NCI-H2081 treated with DMSO at 0.1 percent for 48 hours (cell line): Measurements from ENCODE around the gene BNIP5.
"Not testable (repeated sequence)": the region's sequence is repeated elsewhere in the genome, so short reads cannot be mapped to it uniquely, and the experiment has no call there.

ENCODE experiments used
- DNase-seq: peaks from one replicate; lab custom pipeline; 2025; lab: John Stamatoyannopoulos, UW

BNIP5 gene

GRCh38 chr6:36367743-36368142, 31.1 kb upstream of the BNIP5 start:
- no peak for DNase-seq

- DNase-seq, result no peak
Observed at GRCh38 chr6:36364669-36365479, 28.2 kb upstream of the BNIP5 start.

DNA sequence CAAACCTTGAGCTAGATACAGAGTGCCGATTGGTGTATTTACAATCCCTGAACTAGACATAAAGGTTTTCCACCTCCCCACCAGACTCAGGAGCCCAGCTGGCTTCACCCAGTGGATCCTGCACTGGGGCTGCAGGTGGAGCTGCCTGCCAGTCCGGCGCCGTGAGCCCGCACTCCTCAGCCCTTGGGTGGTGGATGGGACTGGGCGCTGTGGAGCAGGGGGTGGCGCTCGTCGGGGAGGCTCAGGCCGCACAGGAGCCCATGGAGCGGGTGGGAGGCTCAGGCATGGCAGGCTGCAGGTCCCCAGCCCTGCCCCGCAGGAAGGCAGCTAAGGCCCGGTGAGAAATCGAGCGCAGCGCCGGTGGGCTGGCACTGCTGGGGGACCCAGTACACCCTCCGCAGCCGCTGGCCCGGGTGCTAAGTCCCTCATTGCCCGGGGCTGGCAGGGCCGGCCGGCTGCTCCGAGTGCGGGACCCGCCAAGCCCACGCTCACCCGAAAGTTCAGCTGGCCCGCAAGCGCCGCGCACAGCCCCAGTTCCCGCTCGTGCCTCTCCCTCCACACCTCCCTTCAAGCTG, 27.5 kb upstream of the BNIP5 start:
- not testable (repeated sequence) for DNase-seq

GRCh38 chr6:36363371-36363752, 26.7 kb upstream of the BNIP5 start:
- not testable (repeated sequence) for DNase-seq

GRCh38 chr6:36362551-36363370, 26.1 kb upstream of the BNIP5 start:
- DNase-seq, result no peak

GRCh38 chr6:36361071-36361470, 24.4 kb upstream of the BNIP5 start:
- DNase-seq, result no peak

DNA sequence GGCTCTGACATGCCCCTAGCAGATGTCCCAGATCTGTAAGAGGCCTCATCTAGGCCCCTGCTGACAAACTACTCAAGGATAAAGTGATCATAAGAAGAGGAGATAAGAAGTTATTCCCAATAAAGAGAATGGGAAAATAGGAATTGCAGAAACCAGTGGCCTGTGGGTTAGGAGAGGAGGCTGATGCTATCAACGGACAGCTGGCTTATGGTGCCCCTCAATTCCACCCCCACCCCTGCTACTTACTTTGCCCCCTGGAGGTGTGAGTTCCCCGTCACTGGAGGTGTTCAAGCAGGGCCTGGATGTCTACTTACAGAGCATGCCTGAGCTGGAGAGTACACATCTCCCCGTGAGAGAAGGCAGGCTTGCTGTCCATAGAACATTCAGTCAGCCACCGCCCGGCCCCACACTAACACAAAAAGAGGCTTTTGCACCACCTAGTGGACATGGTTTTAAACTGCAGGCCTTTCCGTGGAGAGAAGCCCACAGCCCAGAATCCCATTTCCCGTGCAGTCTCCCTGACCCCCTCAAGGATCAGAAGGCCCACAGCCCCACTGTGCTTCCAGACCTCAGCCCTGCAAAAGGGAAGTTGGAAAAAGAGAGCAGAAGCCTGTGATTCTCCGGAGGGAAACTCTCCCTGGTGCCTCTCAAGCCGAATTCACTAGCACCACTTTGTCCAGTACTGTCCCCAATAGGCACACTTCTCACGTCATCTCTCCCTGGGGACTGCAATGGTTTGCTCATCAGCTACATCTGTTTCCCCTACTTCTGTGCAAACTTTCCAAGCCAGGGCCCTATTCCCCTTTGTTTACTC, 23.8 kb upstream of the BNIP5 start:
- peak; percentile 32 for DNase-seq

GRCh38 chr6:36358226-36358915, 21.7 kb upstream of the BNIP5 start:
- no peak for DNase-seq

GRCh38 chr6:36357872-36358225, 21.2 kb upstream of the BNIP5 start:
- no peak for DNase-seq

DNA sequence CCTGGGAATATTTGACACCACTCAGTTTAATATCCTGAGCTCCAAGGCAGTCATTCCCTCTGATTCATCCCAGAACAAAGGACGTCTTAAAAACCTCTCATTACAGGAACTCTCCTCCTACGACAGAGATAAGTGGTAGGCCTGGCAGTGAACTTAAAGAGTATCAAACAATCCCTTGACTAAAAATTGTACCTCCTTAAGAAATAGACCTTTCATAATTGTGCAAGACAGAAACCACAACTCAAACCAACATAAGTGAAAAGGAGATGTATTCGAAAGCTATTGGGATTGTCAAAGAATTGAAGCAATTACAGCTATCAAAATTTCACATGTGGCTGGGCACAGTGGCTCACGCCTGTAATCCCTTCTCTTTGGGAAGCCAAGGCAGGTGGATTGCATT, 19.1 kb upstream of the BNIP5 start:
- no peak for DNase-seq

DNA sequence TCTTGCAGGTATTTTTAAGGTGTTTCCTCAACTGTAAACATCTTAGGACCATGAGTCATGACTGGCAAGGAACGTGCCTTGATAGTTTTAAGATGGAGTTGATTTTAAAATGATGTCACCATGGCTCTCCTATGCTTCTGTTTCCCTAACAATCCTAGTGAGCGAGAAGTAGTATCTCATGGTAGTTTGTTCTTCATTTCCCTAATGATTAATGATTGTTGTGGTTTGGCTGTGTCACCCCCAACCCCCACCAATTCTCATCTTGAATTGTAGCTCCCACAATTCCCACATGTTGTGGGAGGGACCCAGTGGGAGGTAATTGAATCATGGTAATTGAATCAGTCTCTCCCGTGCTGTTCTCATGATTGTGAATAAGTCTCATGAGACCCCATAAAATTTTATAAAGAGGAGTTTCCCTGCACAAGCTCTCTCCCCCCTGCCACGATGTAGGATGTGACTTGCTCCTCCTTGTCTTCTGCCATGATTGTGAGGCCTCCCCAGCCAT, 16.8 kb upstream of the BNIP5 start:
- DNase-seq, result no peak

GRCh38 chr6:36352477-36353157, 15.9 kb upstream of the BNIP5 start:
- DNase-seq, result no peak

- DNase-seq, result no peak
Observed at GRCh38 chr6:36350681-36351571, 14.2 kb upstream of the BNIP5 start.

DNA sequence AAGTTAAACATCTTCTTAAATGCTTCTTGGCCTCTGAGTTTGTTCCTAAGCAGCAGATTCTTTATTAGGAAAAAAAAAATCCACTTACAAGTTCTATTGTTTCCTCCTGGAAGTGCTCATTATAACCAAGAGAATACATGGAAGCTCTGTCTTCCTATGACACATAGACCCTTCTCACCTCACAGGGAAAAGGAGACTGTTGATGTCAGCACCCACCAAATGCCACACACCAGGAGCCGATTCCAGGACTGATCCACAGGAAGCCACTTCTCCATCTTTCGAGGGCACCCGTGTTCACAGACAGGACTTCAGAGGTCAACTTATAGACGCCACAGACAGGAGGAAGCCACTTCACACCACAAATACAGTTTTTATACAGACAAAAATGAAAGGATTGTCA, 13.4 kb upstream of the BNIP5 start:
- no peak for DNase-seq

DNA sequence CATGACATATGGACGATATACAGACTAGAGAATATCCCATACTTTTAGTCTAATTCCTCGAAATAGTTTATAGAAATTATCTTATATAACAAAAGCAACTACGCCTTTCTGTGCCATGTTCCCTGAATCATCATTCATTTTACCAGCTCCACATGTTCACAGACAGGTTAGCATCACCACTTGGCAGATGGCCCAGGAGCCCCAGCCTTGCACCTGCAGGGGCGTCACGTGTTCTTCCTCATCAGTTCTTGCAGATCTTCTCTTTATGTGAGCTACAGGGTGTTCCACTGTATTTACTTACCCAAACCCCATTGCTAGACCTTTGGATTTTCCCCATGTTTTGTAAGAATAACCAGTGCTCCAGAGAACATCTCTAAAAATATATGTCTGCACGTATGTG, 12.6 kb upstream of the BNIP5 start:
- peak; percentile 84 for DNase-seq

DNA sequence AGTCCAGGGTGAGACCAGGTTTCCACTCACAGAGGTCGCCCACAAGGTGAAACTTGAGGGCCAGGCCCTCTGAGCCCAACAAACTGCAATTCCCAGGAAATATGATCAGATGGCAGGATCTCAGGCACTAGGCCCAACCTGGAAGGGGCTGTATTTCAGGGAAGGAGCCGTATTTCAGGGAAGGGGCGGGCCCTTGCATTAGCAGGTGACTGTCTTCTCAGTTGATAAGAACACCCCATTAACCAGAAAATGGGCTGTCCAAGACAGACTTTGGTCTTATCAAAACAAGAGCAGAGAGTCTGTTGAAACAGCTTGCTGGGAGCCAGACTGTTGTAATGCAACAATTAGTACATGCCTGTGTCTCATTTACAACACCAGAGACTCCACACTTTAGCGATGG, 10.9 kb upstream of the BNIP5 start:
- no peak for DNase-seq

- DNase-seq, result no peak
Observed at GRCh38 chr6:36346486-36347273, 10.0 kb upstream of the BNIP5 start.

GRCh38 chr6:36345681-36346466, 9.2 kb upstream of the BNIP5 start:
- DNase-seq, result no peak
